ENCODE results near the gene ZBTB2.

- TF ChIP-seq, protein P1, sequence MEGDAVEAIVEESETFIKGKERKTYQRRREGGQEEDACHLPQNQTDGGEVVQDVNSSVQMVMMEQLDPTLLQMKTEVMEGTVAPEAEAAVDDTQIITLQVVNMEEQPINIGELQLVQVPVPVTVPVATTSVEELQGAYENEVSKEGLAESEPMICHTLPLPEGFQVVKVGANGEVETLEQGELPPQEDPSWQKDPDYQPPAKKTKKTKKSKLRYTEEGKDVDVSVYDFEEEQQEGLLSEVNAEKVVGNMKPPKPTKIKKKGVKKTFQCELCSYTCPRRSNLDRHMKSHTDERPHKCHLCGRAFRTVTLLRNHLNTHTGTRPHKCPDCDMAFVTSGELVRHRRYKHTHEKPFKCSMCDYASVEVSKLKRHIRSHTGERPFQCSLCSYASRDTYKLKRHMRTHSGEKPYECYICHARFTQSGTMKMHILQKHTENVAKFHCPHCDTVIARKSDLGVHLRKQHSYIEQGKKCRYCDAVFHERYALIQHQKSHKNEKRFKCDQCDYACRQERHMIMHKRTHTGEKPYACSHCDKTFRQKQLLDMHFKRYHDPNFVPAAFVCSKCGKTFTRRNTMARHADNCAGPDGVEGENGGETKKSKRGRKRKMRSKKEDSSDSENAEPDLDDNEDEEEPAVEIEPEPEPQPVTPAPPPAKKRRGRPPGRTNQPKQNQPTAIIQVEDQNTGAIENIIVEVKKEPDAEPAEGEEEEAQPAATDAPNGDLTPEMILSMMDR (IDR thresholded peaks at IDR 0.05; ENCODE audit: borderline replicate concordance, extremely low read depth, low read length, poor library complexity, severe bottlenecking): no peak
- no peak for TF ChIP-seq EZH2 (IDR thresholded peaks at IDR 0.05; ENCODE audit: borderline replicate concordance, low read depth, low read length, severe bottlenecking)
These were observed 32.9 kb downstream of the ZBTB2 start for GRCh38 chr6:151358475-151358874.
